HCT116 (cell line): ENCODE data around the gene TENM4. TPM values are rescaled to one million over a fixed set of nuclear protein-coding genes. Genes with fewer than 3 reads are reported as not detected.

Source experiments
- ATAC-seq: fragments of 200-7000 bp; cut with Tn5 transposase; 2 replicates; pipeline ENCODE4 v1.9.1; 2020; ENCODE audit warnings: mild to moderate bottlenecking, moderate library complexity
- BruUV-seq: library from RNA; stranded (reverse); fragments of 400-500 nt; replicated peaks from 2 replicates; lab custom pipeline; 2021; lab: Mats Ljungman, UMichigan
- CTCF ChIA-PET: fragments of 300-600 bp; sonication (Branson Sonifier 250); formaldehyde crosslinking; loops from one replicate; lab custom pipeline; 2021; ENCODE audit warnings: antibody characterized with exemption; lab: Charles Lee
- POLR2A ChIA-PET: fragments of 300-600, 350-600 bp; sonication (Branson Sonifier 250); formaldehyde crosslinking; loops from one replicate; lab custom pipeline; 2021; ENCODE audit warnings: antibody characterized with exemption; lab: Charles Lee
- RAD21 ChIA-PET, 2 experiments: fragments of 300-600 bp; sonication (Branson Sonifier 250); formaldehyde crosslinking; loops; one replicate each; lab custom pipeline; 2023; ENCODE audit warnings: low total read pairs in 2 of 2; ENCODE audit not compliant: uncharacterized antibody in 2 of 2, unreplicated experiment in 2 of 2, low non-redundant PET in 1 of 2; lab: Charles Lee
- DNase-seq: peaks from one replicate; pipeline ENCODE4 v3.0.0-alpha.2; 2010; ENCODE audit warnings: low read depth, low spot score
- H2AFZ ChIP-seq: fragments of 200-600 bp; shearing (Covaris generic), sonication (generic); 2 replicates; pipeline ENCODE4 v1.6.1; 2017; ENCODE audit warnings: low read depth, mixed run types, mixed read lengths, antibody characterized with exemption, low read length; ENCODE audit not compliant: poor library complexity, severe bottlenecking
- H3K27ac ChIP-seq: 2 replicates; pipeline ENCODE4 v1.5.1; 2012; ENCODE audit warnings: low read depth, low read length
- H3K27me3 ChIP-seq: fragments of 200-600 bp; sonication (generic); 2 replicates; pipeline ENCODE4 v1.6.1; 2016; ENCODE audit warnings: mixed run types, low read length, mixed read lengths; ENCODE audit not compliant: insufficient read depth
- H3K36me3 ChIP-seq, 2 experiments: fragments of 200-500 bp in 1 of 2; fragments of 200-600 bp in 1 of 2; sonication (Bioruptor generic) in 1 of 2; sonication (generic) in 1 of 2; 2 replicates each; pipeline versions ENCODE4 v1.5.1 to v1.6.1; 2014 to 2016; ENCODE audit warnings: low read length in 2 of 2, inconsistent platforms in 1 of 2, mixed read lengths in 1 of 2, mixed run types in 1 of 2; ENCODE audit not compliant: insufficient read depth in 2 of 2, control insufficient read depth in 1 of 2
- H3K4me1 ChIP-seq, 2 experiments: fragments of 200-600 bp in 1 of 2; sonication (generic) in 1 of 2; 2 replicates each; pipeline versions ENCODE4 v1.5.1 to v1.6.1; 2012 to 2017; ENCODE audit warnings: low read length in 2 of 2, inconsistent platforms in 1 of 2, mild to moderate bottlenecking in 1 of 2, mixed read lengths in 1 of 2, mixed run types in 1 of 2, moderate library complexity in 1 of 2; ENCODE audit not compliant: insufficient read depth in 2 of 2, control insufficient read depth in 1 of 2
- H3K4me2 ChIP-seq: fragments of 200-600 bp; sonication (generic); 2 replicates; pipeline ENCODE4 v1.6.1; 2017; ENCODE audit warnings: mixed run types, low read length, mixed read lengths
- H3K4me3 ChIP-seq, 2 experiments: fragments of 200-600 bp in 1 of 2; sonication (generic) in 1 of 2; replicated peaks in 1 of 2; 2 replicates each; pipeline ENCODE4 v1.5.1; 2011 to 2016; ENCODE audit warnings: low read length in 2 of 2, control low read depth in 1 of 2, low read depth in 1 of 2, mild to moderate bottlenecking in 1 of 2, mixed read lengths in 1 of 2, mixed run types in 1 of 2
- H3K79me2 ChIP-seq: fragments of 200-600 bp; sonication (generic); 2 replicates; pipeline ENCODE4 v1.6.1; 2017; ENCODE audit warnings: mild to moderate bottlenecking, mixed run types, low read length, moderate library complexity, mixed read lengths; ENCODE audit not compliant: insufficient read depth
- H3K9ac ChIP-seq: fragments of 200-600 bp; sonication (generic); 2 replicates; pipeline ENCODE4 v1.6.1; 2016; ENCODE audit warnings: low read length, mixed read lengths
- H3K9me2 ChIP-seq: fragments of 200-600 bp; sonication (generic), shearing (Covaris generic); 2 replicates; pipeline ENCODE4 v1.6.1; 2017; ENCODE audit warnings: mixed run types, mild to moderate bottlenecking, moderate library complexity; ENCODE audit not compliant: insufficient read depth
- H3K9me3 ChIP-seq, 2 experiments: fragments of 200-500 bp in 1 of 2; fragments of 200-600 bp in 1 of 2; sonication (Bioruptor generic) in 1 of 2; sonication (generic) in 1 of 2; 2 replicates each; pipeline ENCODE4 v1.6.1; 2014 to 2017; ENCODE audit warnings: low read length in 2 of 2, mixed read lengths in 2 of 2, inconsistent platforms in 1 of 2, low read depth in 1 of 2, mild to moderate bottlenecking in 1 of 2, mixed run types in 1 of 2, moderate library complexity in 1 of 2; ENCODE audit not compliant: control insufficient read depth in 1 of 2, insufficient read depth in 1 of 2
- H4K20me1 ChIP-seq: fragments of 200-600 bp; sonication (generic), shearing (Covaris generic); 2 replicates; pipeline ENCODE4 v1.6.1; 2017; ENCODE audit warnings: mixed run types, mild to moderate bottlenecking, moderate library complexity; ENCODE audit not compliant: insufficient read depth
- CEBPB ChIP-seq: IDR thresholded peaks from 2 replicates; pipeline ENCODE4 v1.6.1; 2012; ENCODE audit warnings: low read depth
- ELF1 ChIP-seq: IDR thresholded peaks from 2 replicates; pipeline ENCODE4 v1.6.1; 2012; ENCODE audit warnings: low read depth, borderline replicate concordance
- FOSL1 ChIP-seq: IDR thresholded peaks from 2 replicates; pipeline ENCODE4 v1.6.1; 2012; ENCODE audit warnings: low read depth
- JUND ChIP-seq: IDR thresholded peaks from 2 replicates; pipeline ENCODE4 v1.6.1; 2012
- RAD21 ChIP-seq: IDR thresholded peaks from 2 replicates; pipeline ENCODE4 v1.6.1; 2012; ENCODE audit warnings: low read depth, mild to moderate bottlenecking
- SIN3A ChIP-seq: IDR thresholded peaks from 2 replicates; pipeline ENCODE4 v1.6.1; 2012; ENCODE audit warnings: low read depth
- SP1 ChIP-seq: IDR thresholded peaks from 2 replicates; pipeline ENCODE4 v1.6.1; 2012; ENCODE audit warnings: low read depth
- TCF7L2 ChIP-seq: IDR thresholded peaks from 2 replicates; pipeline ENCODE4 v1.7.0; 2011; ENCODE audit warnings: borderline replicate concordance, inconsistent platforms; ENCODE audit not compliant: insufficient read depth, insufficient read length; ENCODE audit errors: extremely low read depth
- YY1 ChIP-seq: IDR thresholded peaks from 2 replicates; pipeline ENCODE4 v1.6.1; 2011; ENCODE audit warnings: low read length, low read depth, moderate library complexity, mild to moderate bottlenecking; ENCODE audit not compliant: insufficient replicate concordance; ENCODE audit errors: extremely low read depth
- ZFX ChIP-seq: fragments of 450-650 bp; IDR thresholded peaks from 2 replicates; pipeline ENCODE4 v1.6.1; 2017
- intact Hi-C: fragments of 100-400 bp; cut with micrococcal nuclease; formaldehyde crosslinking; loops from 2 replicates; pipeline ENCODE4 v1.10.0; 2022
- total RNA-seq: library from RNA; stranded (reverse); gene quantifications from one replicate; pipeline ENCODE4 v1.2.1, GENCODE V29; 2021; ENCODE audit not compliant: unreplicated experiment

Gene TENM4
- total RNA-seq, 1 experiment from 2014 or later = 0.05 TPM

DNA sequence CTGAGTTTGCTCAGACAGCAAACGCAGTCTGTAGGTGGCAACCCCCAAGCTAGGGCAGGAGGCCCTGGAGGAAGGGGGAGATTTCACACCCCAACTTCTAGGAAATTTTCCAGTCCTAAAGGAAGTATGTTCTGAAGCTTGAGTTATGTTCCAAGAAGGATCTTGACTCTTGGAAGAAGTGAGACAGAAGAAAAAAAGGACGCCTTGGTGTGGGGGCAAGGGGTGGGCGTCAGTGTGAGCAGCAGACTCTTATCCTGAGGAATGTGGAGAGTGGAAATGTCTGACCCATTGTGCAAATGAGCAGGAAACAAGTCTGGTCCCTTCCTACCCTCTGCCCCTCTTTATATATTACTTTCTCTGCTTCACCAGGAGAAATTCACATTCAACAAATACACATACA, 497.7 kb downstream of the TENM4 start (continued):
- no peak for TF ChIP-seq CEBPB
- TF ChIP-seq, all 23 proteins: peak for 0

DNA sequence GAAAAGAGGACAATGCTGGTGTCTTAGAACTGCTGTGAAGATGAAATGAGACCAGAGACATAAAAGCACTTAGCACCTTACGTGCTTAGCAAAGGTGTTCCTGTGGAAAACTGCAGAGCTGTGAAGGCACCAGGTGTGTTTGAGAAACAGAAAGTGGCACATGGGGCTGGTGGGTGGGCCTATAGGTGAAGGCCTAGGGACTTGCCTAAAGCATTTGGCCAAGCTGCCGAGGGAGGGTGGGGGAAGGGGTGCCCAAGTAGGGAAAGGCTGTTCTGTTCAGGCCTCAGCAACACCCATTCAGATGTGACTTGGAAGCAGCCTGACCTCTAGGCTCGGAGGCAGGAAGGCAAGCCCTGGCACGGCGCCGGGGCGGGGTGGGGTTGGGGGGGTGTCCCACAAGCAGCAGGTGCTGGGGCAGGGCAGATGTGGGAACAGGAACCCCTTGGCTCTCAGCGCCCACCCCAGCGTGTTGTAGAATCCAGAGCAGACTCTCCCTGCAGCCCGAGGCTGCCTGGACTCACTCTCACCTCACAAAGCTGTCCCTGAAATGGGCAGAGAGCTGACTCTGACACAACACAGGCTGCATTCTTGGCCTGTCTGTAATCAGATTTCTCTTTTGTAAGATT, 499.5 kb downstream of the TENM4 start:
- POLR2A ChIA-PET = no interaction called here
- peaks cover 36% of the 10 kb centered on the region for H3K27me3 ChIP-seq
- no peak for ATAC-seq

DNA sequence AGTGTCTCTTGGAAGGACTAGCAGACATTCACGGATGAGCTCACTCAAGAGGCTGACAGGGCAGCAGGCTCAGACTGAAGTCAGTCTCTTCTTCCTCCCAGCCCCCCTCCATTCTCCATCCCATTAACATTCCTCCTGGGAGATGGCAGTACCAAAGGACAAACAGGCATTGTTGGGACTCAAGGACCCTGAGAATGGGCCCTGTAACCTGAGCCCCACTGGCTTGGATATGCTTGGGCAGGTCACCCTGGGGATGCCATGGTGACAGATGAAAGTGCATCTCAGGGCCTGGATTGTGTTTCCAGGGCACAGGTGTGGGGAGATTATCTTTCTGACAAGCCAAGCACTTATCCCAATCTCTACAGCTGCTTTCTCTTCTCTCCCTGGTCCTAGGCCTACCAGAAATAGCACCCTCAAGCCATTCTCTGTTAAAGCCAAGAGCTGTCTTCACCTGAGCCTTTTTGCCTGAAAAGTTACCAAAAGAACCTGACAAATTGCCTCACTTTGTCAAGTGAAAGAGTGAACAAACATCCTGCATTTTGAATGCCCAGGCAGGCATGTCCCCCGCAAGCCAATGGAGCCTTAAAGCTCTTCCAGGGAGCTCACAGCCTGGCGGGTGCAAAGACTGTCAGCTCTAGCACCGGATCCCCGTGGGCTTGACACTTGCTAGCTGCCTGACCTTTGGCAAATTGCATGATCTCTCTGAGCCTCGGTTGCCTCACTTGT, 500.2 kb downstream of the TENM4 start:
- TF ChIP-seq SP1 = no peak
- TF ChIP-seq ZFX = no peak
- TF ChIP-seq SIN3A = no peak
- no peak for TF ChIP-seq FOSL1
- no peak for TF ChIP-seq RAD21
- no peak for TF ChIP-seq YY1
- TF ChIP-seq ELF1 = no peak
- TF ChIP-seq TCF7L2 = no peak
- TF ChIP-seq, all 23 proteins: peak for 0
- Histone ChIP-seq H3K9me2 (no peaks in the 10 kb centered on the region), H3K79me2 (no peaks in the 10 kb centered on the region), H3K4me1 (no peaks in the 10 kb centered on the region), H3K27ac (no peak overlapping the region), H3K9me3 (no peaks in the 10 kb centered on the region), H2AFZ (no peak overlapping the region), H3K9ac (no peak overlapping the region), H3K4me2 (no peak overlapping the region), H4K20me1 (no peaks in the 10 kb centered on the region), H3K4me3 (no peak overlapping the region), H3K36me3 (no peaks in the 10 kb centered on the region), H3K27me3 (peaks cover 40% of the 10 kb centered on the region)
- ChIA-PET POLR2A (no interaction called here), RAD21 (no interaction called here), CTCF (interaction anchor here (1.7 kb wide), 1 partner anchor 295 kb away, joined by 3 read pairs; no protein-coding TSS in a partner anchor)
- no TSS peak for BruUV-seq
- intact Hi-C loops = no loop called here
- ATAC-seq (no peak), DNase-seq (no peak)

More for the DNA sequence above, 499.5 kb downstream of the TENM4 start:
- no peaks in the 10 kb centered on the region for H3K36me3 ChIP-seq
- H3K79me2 ChIP-seq = no peaks in the 10 kb centered on the region
- H3K9me2 ChIP-seq = no peaks in the 10 kb centered on the region
- intact Hi-C loops = no loop called here
- no TSS peak for BruUV-seq
- H3K27ac ChIP-seq = no peak overlapping the region
- H3K9ac ChIP-seq = no peak overlapping the region
- no peak overlapping the region for H3K4me3 ChIP-seq
- H4K20me1 ChIP-seq = no peaks in the 10 kb centered on the region
- ChIA-PET RAD21 (no interaction called here), CTCF (no interaction called here)
- H3K4me1 ChIP-seq = no peaks in the 10 kb centered on the region
- no peak overlapping the region for H3K4me2 ChIP-seq
- TF ChIP-seq ELF1 = no peak
- TF ChIP-seq JUND = no peak
- no peak overlapping the region for H2AFZ ChIP-seq
- H3K9me3 ChIP-seq = no peaks in the 10 kb centered on the region
- no peak for DNase-seq
